Measurements from ENCODE around the gene RPL28.
"Not testable (repeated sequence)": the region's sequence is repeated elsewhere in the genome, so short reads cannot be mapped to it uniquely, and the experiment has no call there.

Gene RPL28

DNA sequence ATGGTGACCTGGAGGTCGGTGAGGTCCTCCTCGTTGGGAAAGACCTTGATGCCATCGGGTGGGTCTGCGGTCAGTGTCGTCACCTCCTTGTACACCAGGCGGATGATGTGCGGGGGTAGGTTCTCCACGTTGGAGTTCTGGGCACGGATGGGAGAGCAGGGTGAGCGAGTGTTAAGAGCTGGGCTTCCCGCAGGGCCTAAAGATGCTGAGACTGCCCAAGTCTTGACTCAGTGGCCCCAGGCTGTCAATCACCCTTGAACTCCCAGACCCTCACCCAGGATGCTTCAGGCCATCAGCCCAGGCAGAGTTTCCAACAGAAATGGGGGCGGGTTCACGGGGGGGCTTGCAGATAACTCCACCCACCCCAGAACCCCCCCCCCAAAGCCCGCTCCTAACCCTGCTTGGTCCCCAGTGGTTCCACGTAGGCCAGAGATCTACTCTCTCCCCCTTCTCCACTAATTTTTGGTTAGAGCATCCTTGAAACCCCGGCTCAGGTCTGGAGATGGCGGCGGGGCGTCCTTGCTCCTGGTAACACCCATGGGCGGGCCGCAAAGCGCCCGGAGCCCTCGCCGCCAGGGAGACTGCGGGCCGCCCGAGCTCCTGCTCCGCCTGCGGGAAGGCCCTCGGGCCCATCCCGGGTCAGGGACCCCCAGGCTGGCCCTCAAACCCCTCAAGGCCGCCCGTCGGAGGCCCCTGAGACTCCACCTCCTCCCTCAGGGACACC, 21.3 kb downstream of the RPL28 start:
- DNase-seq: peak; percentile 49
- Histone ChIP-seq H3K79me2 (ENCODE audit: insufficient read depth, low read length) (peaks cover 52% of the 10 kb centered on the region), H3K27me3 (ENCODE audit: insufficient read depth, low read length, poor library complexity) (no peaks in the 10 kb centered on the region), H3K4me2 (ENCODE audit: insufficient read depth, low read length) (peak overlapping the region; percentile 92), H3K36me3 (ENCODE audit: insufficient read depth, low read length) (peaks cover 52% of the 10 kb centered on the region), H3K4me1 (ENCODE audit: insufficient read depth, low read length) (peaks cover 46% of the 10 kb centered on the region), H3K9me3 (ENCODE audit: insufficient read depth, low read length, severe bottlenecking) (peaks cover 15% of the 10 kb centered on the region), H3K27ac (ENCODE audit: low read length) (peak overlapping the region; percentile 86), H2AFZ (ENCODE audit: low read depth, low read length) (no peak overlapping the region), H3K4me3 (ENCODE audit: low read depth in 1 of 2, low read length in 2 of 2) (peak overlapping the region; percentile 89 to 90), H3K9ac (ENCODE audit: low read depth, low read length) (peak overlapping the region; percentile 97), H4K20me1 (ENCODE audit: insufficient read depth, low read length) (peaks cover 47% of the 10 kb centered on the region)
- no peak for TF ChIP-seq EZH2 (IDR thresholded peaks at IDR 0.05; ENCODE audit: borderline replicate concordance, low read depth, low read length, severe bottlenecking)
- no peak for TF ChIP-seq CTCF (IDR thresholded peaks at IDR 0.05; ENCODE audit: borderline replicate concordance, extremely low read depth, low read length, poor library complexity, severe bottlenecking)
- no peak for ATAC-seq (ENCODE audit: insufficient read depth, low read depth)

DNA sequence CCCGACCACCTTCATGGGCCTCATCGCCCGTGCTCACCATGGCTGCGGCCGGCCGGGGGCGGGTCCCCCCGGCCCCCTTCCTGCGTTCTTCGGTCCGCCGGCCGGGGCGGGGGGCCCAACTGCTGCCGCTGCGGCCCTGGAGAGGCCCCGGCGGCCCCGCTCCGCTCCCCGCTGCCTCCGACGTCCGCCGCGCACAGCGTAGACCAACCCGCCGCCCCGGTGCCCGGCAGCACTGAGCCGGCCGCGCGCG, 21.7 kb downstream of the RPL28 start, which contains the start of gene UBE2S:
TSS of gene UBE2S (minus strand) at position 239 of the 250 bp plus-strand sequence. CDS start at position 40, 199 bp downstream.
- Histone ChIP-seq H4K20me1 (ENCODE audit: insufficient read depth, low read length) (peaks cover 42% of the 10 kb centered on the region), H3K4me3 (ENCODE audit: low read depth in 1 of 2, low read length in 2 of 2) (peak within 1 kb of the TSS; percentile 89 to 90)
- ATAC-seq (ENCODE audit: insufficient read depth, low read depth): not testable (repeated sequence)

GRCh38 chr19:55407800-55408532, 22.2 kb downstream of the RPL28 start:
- H3K9me3 ChIP-seq (ENCODE audit: insufficient read depth, low read length, severe bottlenecking): peaks cover 15% of the 10 kb centered on the region
- H2AFZ ChIP-seq (ENCODE audit: low read depth, low read length): peak overlapping the region; percentile 91
- DNase-seq: peak; percentile 99
- TF ChIP-seq CTCF (IDR thresholded peaks at IDR 0.05; ENCODE audit: borderline replicate concordance, extremely low read depth, low read length, poor library complexity, severe bottlenecking) (no peak), EZH2 (IDR thresholded peaks at IDR 0.05; ENCODE audit: borderline replicate concordance, low read depth, low read length, severe bottlenecking) (no peak)
- H3K79me2 ChIP-seq (ENCODE audit: insufficient read depth, low read length): peaks cover 42% of the 10 kb centered on the region
- H3K27ac ChIP-seq (ENCODE audit: low read length): peak overlapping the region; percentile 99
- H3K36me3 ChIP-seq (ENCODE audit: insufficient read depth, low read length): peaks cover 42% of the 10 kb centered on the region
- peak overlapping the region; percentile 89 to 90; a peak in 3 of 4 replicates for H3K4me3 ChIP-seq (ENCODE audit: low read depth in 1 of 2, low read length in 2 of 2)
- H3K4me1 ChIP-seq (ENCODE audit: insufficient read depth, low read length): peaks cover 41% of the 10 kb centered on the region
- H3K27me3 ChIP-seq (ENCODE audit: insufficient read depth, low read length, poor library complexity): no peaks in the 10 kb centered on the region
- peak overlapping the region; percentile 97 for H3K9ac ChIP-seq (ENCODE audit: low read depth, low read length)
- peak; percentile 93 for ATAC-seq (ENCODE audit: insufficient read depth, low read depth)
- peaks cover 37% of the 10 kb centered on the region for H4K20me1 ChIP-seq (ENCODE audit: insufficient read depth, low read length)
- H3K4me2 ChIP-seq (ENCODE audit: insufficient read depth, low read length): peak overlapping the region; percentile 92

More for the DNA sequence above, 21.7 kb downstream of the RPL28 start, which contains the start of gene UBE2S:
- peaks cover 46% of the 10 kb centered on the region for H3K4me1 ChIP-seq (ENCODE audit: insufficient read depth, low read length)
- H3K27me3 ChIP-seq (ENCODE audit: insufficient read depth, low read length, poor library complexity); DNase-seq: not testable (repeated sequence)
- peak within 1 kb of the TSS; percentile 91 for H2AFZ ChIP-seq (ENCODE audit: low read depth, low read length)
- peaks cover 47% of the 10 kb centered on the region for H3K36me3 ChIP-seq (ENCODE audit: insufficient read depth, low read length)
- H3K9me3 ChIP-seq (ENCODE audit: insufficient read depth, low read length, severe bottlenecking): peaks cover 15% of the 10 kb centered on the region
- H3K27ac ChIP-seq (ENCODE audit: low read length): peak within 1 kb of the TSS; percentile 99
- peak within 1 kb of the TSS; percentile 97 for H3K9ac ChIP-seq (ENCODE audit: low read depth, low read length)
- peak within 1 kb of the TSS; percentile 92 for H3K4me2 ChIP-seq (ENCODE audit: insufficient read depth, low read length)
- H3K79me2 ChIP-seq (ENCODE audit: insufficient read depth, low read length): peaks cover 47% of the 10 kb centered on the region

DNA sequence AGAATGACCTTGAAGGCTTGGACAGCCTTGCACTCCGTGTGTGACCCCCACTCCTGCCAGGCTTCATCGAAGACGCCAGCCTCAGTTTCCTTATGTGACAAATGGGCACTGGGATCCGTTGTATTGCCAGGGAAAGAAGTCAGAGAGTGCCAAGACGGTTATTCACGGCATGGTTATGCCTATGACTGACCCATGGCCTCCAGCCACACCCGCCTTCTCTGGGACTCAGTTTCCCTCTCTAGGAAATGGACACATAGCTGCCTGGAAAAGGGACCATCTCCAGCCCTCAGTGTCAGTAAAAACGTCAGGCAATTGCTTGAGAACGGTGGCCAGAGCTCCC, 22.8 kb downstream of the RPL28 start:
- Histone ChIP-seq H3K79me2 (ENCODE audit: insufficient read depth, low read length) (peaks cover 37% of the 10 kb centered on the region), H3K4me3 (ENCODE audit: low read depth in 1 of 2, low read length in 2 of 2) (peak overlapping the region in 1 of 2 experiments; percentile 52; a peak in 2 of 4 replicates), H4K20me1 (ENCODE audit: insufficient read depth, low read length) (peaks cover 31% of the 10 kb centered on the region), H3K4me2 (ENCODE audit: insufficient read depth, low read length) (peak overlapping the region; percentile 60), H3K27me3 (ENCODE audit: insufficient read depth, low read length, poor library complexity) (no peaks in the 10 kb centered on the region), H3K9me3 (ENCODE audit: insufficient read depth, low read length, severe bottlenecking) (peaks cover 15% of the 10 kb centered on the region), H3K27ac (ENCODE audit: low read length) (peak overlapping the region; percentile 99), H3K36me3 (ENCODE audit: insufficient read depth, low read length) (peaks cover 37% of the 10 kb centered on the region), H2AFZ (ENCODE audit: low read depth, low read length) (peak overlapping the region; percentile 91), H3K9ac (ENCODE audit: low read depth, low read length) (peak overlapping the region; percentile 58), H3K4me1 (ENCODE audit: insufficient read depth, low read length) (peaks cover 36% of the 10 kb centered on the region)
- DNase-seq (no peak), ATAC-seq (ENCODE audit: insufficient read depth, low read depth) (no peak)
- TF ChIP-seq EZH2 (IDR thresholded peaks at IDR 0.05; ENCODE audit: borderline replicate concordance, low read depth, low read length, severe bottlenecking) (no peak), CTCF (IDR thresholded peaks at IDR 0.05; ENCODE audit: borderline replicate concordance, extremely low read depth, low read length, poor library complexity, severe bottlenecking) (no peak)

DNA sequence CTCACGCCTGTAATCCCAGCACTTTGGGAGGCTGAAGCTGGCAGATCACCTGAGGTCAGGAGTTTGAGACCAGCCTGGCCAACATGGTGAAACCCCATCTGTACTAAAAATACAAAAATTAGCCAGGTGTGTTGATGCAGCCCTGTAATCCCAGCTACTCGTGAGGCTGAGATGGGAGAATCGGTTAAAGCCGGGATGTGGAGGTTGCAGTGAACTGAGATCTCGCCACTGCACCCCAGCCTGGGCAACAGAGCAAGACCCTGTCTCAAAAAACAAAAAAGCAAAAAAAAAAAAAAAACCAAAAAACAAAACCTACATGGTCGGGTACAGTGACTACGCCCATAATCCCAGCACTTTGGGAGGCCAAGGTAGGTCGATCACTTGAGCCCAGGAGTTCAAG, 23.4 kb downstream of the RPL28 start:
- not testable (repeated sequence) for H3K9ac ChIP-seq (ENCODE audit: low read depth, low read length); H3K27me3 ChIP-seq (ENCODE audit: insufficient read depth, low read length, poor library complexity); DNase-seq; H3K4me3 ChIP-seq (ENCODE audit: low read depth in 1 of 2, low read length in 2 of 2); ATAC-seq (ENCODE audit: insufficient read depth, low read depth); H3K4me2 ChIP-seq (ENCODE audit: insufficient read depth, low read length)
- Histone ChIP-seq H3K79me2 (ENCODE audit: insufficient read depth, low read length) (peaks cover 32% of the 10 kb centered on the region), H4K20me1 (ENCODE audit: insufficient read depth, low read length) (peaks cover 27% of the 10 kb centered on the region), H3K9me3 (ENCODE audit: insufficient read depth, low read length, severe bottlenecking) (peaks cover 15% of the 10 kb centered on the region), H3K27ac (ENCODE audit: low read length) (peak overlapping the region; percentile 99; the same call in 1 of the 2 replicates), H3K4me1 (ENCODE audit: insufficient read depth, low read length) (peaks cover 31% of the 10 kb centered on the region), H2AFZ (ENCODE audit: low read depth, low read length) (0 out of 2 replicates have a peak overlapping the region, but pooled peaks have one; percentile 91), H3K36me3 (ENCODE audit: insufficient read depth, low read length) (peaks cover 31% of the 10 kb centered on the region)
